Activated T-helper 9 cell treated with anti-CD3 and anti-CD28 coated beads, Interleukin-2, amount 50 U/mL, for 16 hours (primary cell): ENCODE measurements around the gene GPR45.
"Not testable (repeated sequence)": the region's sequence is repeated elsewhere in the genome, so short reads cannot be mapped to it uniquely, and the experiment has no call there.

Experiments used
- DNase-seq: peaks from one replicate; pipeline ENCODE4 v3.0.0-alpha.2; 2020; ENCODE audit warnings: low read depth

The GPR45 gene

GRCh38 chr2:105241443-105241842, at the start of gene GPR45:
Gene GPR45, plus strand, starts transcription at chr2:105241743. Its CDS starts 116 bp downstream, at chr2:105241859.
- DNase-seq, result no peak

GRCh38 chr2:105194022-105194675, 47.4 kb upstream of the GPR45 start:
- DNase-seq, result no peak

GRCh38 chr2:105196651-105197050, 44.9 kb upstream of the GPR45 start:
- no peak for DNase-seq

- DNase-seq, result no peak
Observed at GRCh38 chr2:105215586-105216192, 25.9 kb upstream of the GPR45 start.

GRCh38 chr2:105220604-105221003, 20.9 kb upstream of the GPR45 start:
- no peak for DNase-seq

GRCh38 chr2:105224444-105224843, 17.1 kb upstream of the GPR45 start:
- no peak for DNase-seq

- DNase-seq, result no peak
Observed at GRCh38 chr2:105231232-105231619, 10.3 kb upstream of the GPR45 start.

GRCh38 chr2:105235388-105236059, 6.0 kb upstream of the GPR45 start:
- DNase-seq, result peak; percentile 42

GRCh38 chr2:105236060-105236424, 5.5 kb upstream of the GPR45 start:
- DNase-seq, result no peak

GRCh38 chr2:105237045-105237765, 4.3 kb upstream of the GPR45 start:
- no peak for DNase-seq

- DNase-seq, result no peak
Observed at GRCh38 chr2:105238664-105239240, 2.8 kb upstream of the GPR45 start.

GRCh38 chr2:105239924-105240323, 1.6 kb upstream of the GPR45 start:
- DNase-seq, result no peak

- no peak for DNase-seq
Observed at GRCh38 chr2:105242286-105242993, 897 bp downstream of the GPR45 start.

GRCh38 chr2:105243961-105244360, 2.4 kb downstream of the GPR45 start:
- DNase-seq, result no peak

- DNase-seq, result no peak
Observed at GRCh38 chr2:105244451-105244850, 2.9 kb downstream of the GPR45 start.

- DNase-seq, result no peak
Observed at GRCh38 chr2:105248316-105249070, 7.0 kb downstream of the GPR45 start.

GRCh38 chr2:105249181-105249580, 7.6 kb downstream of the GPR45 start:
- DNase-seq, result no peak

GRCh38 chr2:105249891-105250290, 8.3 kb downstream of the GPR45 start:
- no peak for DNase-seq

GRCh38 chr2:105251016-105251648, 9.6 kb downstream of the GPR45 start:
- not testable (repeated sequence) for DNase-seq

GRCh38 chr2:105252271-105252670, 10.7 kb downstream of the GPR45 start:
- DNase-seq, result no peak
